DOHH2 (cell line): ENCODE results near the gene HEMGN.

ENCODE experiments used
- H3F3A ChIP-seq: fragments of 200-600 bp; sonication (generic), shearing (Covaris generic); 2 replicates; pipeline ENCODE4 v1.6.0; 2016; ENCODE audit warnings: antibody characterized with exemption, mild to moderate bottlenecking; ENCODE audit not compliant: control insufficient read depth, insufficient read depth
- H3K27ac ChIP-seq: fragments of 200-600 bp; sonication (generic); 2 replicates; pipeline ENCODE4 v1.5.1; 2014; ENCODE audit warnings: low read depth, mild to moderate bottlenecking, low read length, moderate library complexity
- H3K27me3 ChIP-seq: fragments of 200-600 bp; sonication (generic); 2 replicates; pipeline ENCODE4 v1.6.1; 2014; ENCODE audit warnings: mild to moderate bottlenecking, low read length, mixed read lengths; ENCODE audit not compliant: control insufficient read depth
- H3K36me3 ChIP-seq: fragments of 200-600 bp; sonication (generic); 2 replicates; pipeline ENCODE4 v1.6.1; 2014; ENCODE audit warnings: mild to moderate bottlenecking, low read length, moderate library complexity, mixed read lengths; ENCODE audit not compliant: control insufficient read depth
- H3K4me1 ChIP-seq: fragments of 200-600 bp; sonication (generic); 2 replicates; pipeline ENCODE4 v1.6.1; 2014; ENCODE audit warnings: mild to moderate bottlenecking, low read length, mixed read lengths; ENCODE audit not compliant: control insufficient read depth
- H3K4me2 ChIP-seq: fragments of 200-600 bp; sonication (generic); 2 replicates; pipeline ENCODE4 v1.6.0; 2014; ENCODE audit warnings: mild to moderate bottlenecking, low read length, moderate library complexity
- H3K4me3 ChIP-seq: fragments of 200-600 bp; sonication (generic); 2 replicates; pipeline ENCODE4 v1.5.1; 2014; ENCODE audit warnings: mild to moderate bottlenecking, low read length, mixed read lengths
- H3K79me2 ChIP-seq: fragments of 200-600 bp; sonication (generic); 2 replicates; pipeline ENCODE4 v1.6.1; 2014; ENCODE audit warnings: mild to moderate bottlenecking, low read length, mixed read lengths; ENCODE audit not compliant: control insufficient read depth
- H3K9me2 ChIP-seq: fragments of 200-600 bp; sonication (generic); replicated peaks from 2 replicates; pipeline ENCODE4 v1.6.1; 2014; ENCODE audit warnings: mild to moderate bottlenecking, low read length, mixed read lengths; ENCODE audit not compliant: control insufficient read depth
- H3K9me3 ChIP-seq: fragments of 200-600 bp; sonication (generic); 2 replicates; pipeline ENCODE4 v1.6.1; 2014; ENCODE audit warnings: antibody characterized with exemption, low read length, mixed read lengths; ENCODE audit not compliant: control insufficient read depth, insufficient read depth
- H4K20me1 ChIP-seq: fragments of 200-600 bp; sonication (generic); 2 replicates; pipeline ENCODE4 v1.6.0; 2014; ENCODE audit warnings: low read depth, mild to moderate bottlenecking, antibody characterized with exemption, low read length, moderate library complexity; ENCODE audit not compliant: control insufficient read depth, insufficient read depth
- CTCF ChIP-seq: fragments of 200-600 bp; sonication (generic); IDR thresholded peaks from one replicate; pipeline ENCODE4 v1.5.1; 2014; ENCODE audit warnings: antibody characterized with exemption, mild to moderate bottlenecking, low read depth, low read length; ENCODE audit not compliant: poor library complexity, severe bottlenecking
- EZH2phosphoT487 ChIP-seq: fragments of 200-600 bp; sonication (generic); IDR thresholded peaks from 2 replicates; pipeline ENCODE4 v1.6.1; 2017; ENCODE audit warnings: borderline replicate concordance, mild to moderate bottlenecking, antibody characterized with exemption, low read length, moderate library complexity, mixed read lengths

The HEMGN gene

GRCh38 chr9:97923529-97924108 lies 14.4 kb downstream of the HEMGN start:
- Histone ChIP-seq H3K4me1 (peaks cover 54% of the 10 kb centered on the region), H3K9me2 (no peaks in the 10 kb centered on the region), H3K9me3 (no peaks in the 10 kb centered on the region), H3K27ac (peak overlapping the region; percentile 83), H3K4me3 (peak overlapping the region; percentile 93), H3K27me3 (no peaks in the 10 kb centered on the region), H3K4me2 (peak overlapping the region; percentile 89), H3F3A (peaks cover 14% of the 10 kb centered on the region), H3K79me2 (peaks cover 39% of the 10 kb centered on the region), H3K36me3 (peaks cover 4% of the 10 kb centered on the region; the same call in 1 of the 2 replicates), H4K20me1 (no peaks in the 10 kb centered on the region)
- TF ChIP-seq EZH2phosphoT487 = no peak
- peak; percentile 81 for TF ChIP-seq CTCF

- no peaks in the 10 kb centered on the region for H3K9me2 ChIP-seq
- H4K20me1 ChIP-seq = no peaks in the 10 kb centered on the region
- H3K9me3 ChIP-seq = no peaks in the 10 kb centered on the region
- peak within 1 kb of the TSS; percentile 83 for H3K27ac ChIP-seq
- no peaks in the 10 kb centered on the region for H3K27me3 ChIP-seq
- H3K4me3 ChIP-seq = peak within 1 kb of the TSS; percentile 93
- peaks cover 11% of the 10 kb centered on the region for H3F3A ChIP-seq
- H3K4me1 ChIP-seq = peaks cover 54% of the 10 kb centered on the region
- H3K79me2 ChIP-seq = peaks cover 46% of the 10 kb centered on the region
- TF ChIP-seq EZH2phosphoT487 = no peak
- peak; percentile 93 for TF ChIP-seq CTCF
- peaks cover 5% of the 10 kb centered on the region; the same call in 1 of the 2 replicates for H3K36me3 ChIP-seq
- peak within 1 kb of the TSS; percentile 89 for H3K4me2 ChIP-seq
These were observed 15.8 kb downstream of the HEMGN start, which contains the start of gene TRMO for GRCh38 chr9:97921959-97922724. TRMO (minus strand) TSS chr9:97922500; CDS start chr9:97922493, 7 bp downstream.

GRCh38 chr9:97919217-97919813 lies 18.7 kb downstream of the HEMGN start:
- no peak for TF ChIP-seq CTCF
- no peak for TF ChIP-seq EZH2phosphoT487
- Histone ChIP-seq H3K27ac (no peak overlapping the region), H3K36me3 (peaks cover 26% of the 10 kb centered on the region), H3K9me2 (no peaks in the 10 kb centered on the region), H3K79me2 (peaks cover 45% of the 10 kb centered on the region), H3K4me1 (peaks cover 26% of the 10 kb centered on the region), H3K9me3 (no peaks in the 10 kb centered on the region), H3F3A (peaks cover 9% of the 10 kb centered on the region), H3K27me3 (no peaks in the 10 kb centered on the region), H3K4me3 (no peak overlapping the region), H4K20me1 (no peaks in the 10 kb centered on the region), H3K4me2 (no peak overlapping the region)
